ENCODE data around the gene DNM2. TPM values are rescaled to one million over a fixed set of nuclear protein-coding genes. Genes with fewer than 3 reads are reported as not detected.

DNM2 gene
- total RNA-seq, 4 donors from 2014 or later, result 79.1 to 115 (median 96.8) TPM

DNA sequence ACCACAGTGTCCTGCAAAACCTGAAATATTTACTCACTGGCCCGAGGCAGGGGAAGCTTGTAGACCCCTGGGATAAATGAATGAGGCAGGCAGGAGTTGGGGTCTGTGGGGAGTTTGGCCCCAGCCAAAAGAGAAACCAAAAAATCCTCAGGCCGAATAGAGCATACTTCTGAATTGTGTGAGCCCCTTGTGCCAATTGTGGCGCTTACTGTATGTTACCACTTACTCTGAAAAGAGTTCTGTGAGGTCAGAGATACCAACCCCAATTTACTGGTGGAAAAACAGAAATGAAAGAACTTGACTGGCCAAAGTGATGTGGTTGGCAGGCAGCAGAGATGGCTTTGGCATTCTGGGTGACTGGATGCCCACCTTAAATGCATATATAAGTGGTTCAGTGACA is 160.4 kb downstream of the DNM2 start:
- H3K27me3 ChIP-seq, result no peaks in the 10 kb centered on the region
- no peaks in the 10 kb centered on the region for H3K36me3 ChIP-seq
- TF ChIP-seq EP300 (IDR thresholded peaks at IDR 0.05), result no peak
- TF ChIP-seq, protein P1, sequence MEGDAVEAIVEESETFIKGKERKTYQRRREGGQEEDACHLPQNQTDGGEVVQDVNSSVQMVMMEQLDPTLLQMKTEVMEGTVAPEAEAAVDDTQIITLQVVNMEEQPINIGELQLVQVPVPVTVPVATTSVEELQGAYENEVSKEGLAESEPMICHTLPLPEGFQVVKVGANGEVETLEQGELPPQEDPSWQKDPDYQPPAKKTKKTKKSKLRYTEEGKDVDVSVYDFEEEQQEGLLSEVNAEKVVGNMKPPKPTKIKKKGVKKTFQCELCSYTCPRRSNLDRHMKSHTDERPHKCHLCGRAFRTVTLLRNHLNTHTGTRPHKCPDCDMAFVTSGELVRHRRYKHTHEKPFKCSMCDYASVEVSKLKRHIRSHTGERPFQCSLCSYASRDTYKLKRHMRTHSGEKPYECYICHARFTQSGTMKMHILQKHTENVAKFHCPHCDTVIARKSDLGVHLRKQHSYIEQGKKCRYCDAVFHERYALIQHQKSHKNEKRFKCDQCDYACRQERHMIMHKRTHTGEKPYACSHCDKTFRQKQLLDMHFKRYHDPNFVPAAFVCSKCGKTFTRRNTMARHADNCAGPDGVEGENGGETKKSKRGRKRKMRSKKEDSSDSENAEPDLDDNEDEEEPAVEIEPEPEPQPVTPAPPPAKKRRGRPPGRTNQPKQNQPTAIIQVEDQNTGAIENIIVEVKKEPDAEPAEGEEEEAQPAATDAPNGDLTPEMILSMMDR (IDR thresholded peaks at IDR 0.05), result no peak
- TF ChIP-seq POLR2A (IDR thresholded peaks at IDR 0.05), result no peak
- TF ChIP-seq POLR2AphosphoS5 (IDR thresholded peaks at IDR 0.05), result no peak
- 60 to 74% methylated on average over 1 to 3 of the region's 3 CpGs for WGBS, 2 donors (ENCODE audit: low coverage in 1 of 2)
- H3K4me1 ChIP-seq, result peaks cover 0 to 96% (median 30%) of the 10 kb centered on the region in 3 donors
- ATAC-seq, result no peak
- H3K27ac ChIP-seq, result no peak overlapping the region
- H3K9me3 ChIP-seq, result no peaks in the 10 kb centered on the region
- H3K4me3 ChIP-seq, result no peak overlapping the region

Small RNAs within 50 kb of the gene (small RNA-seq; reads per million reads assigned to genes)
- 0 reads per million in 4 donors for gene MIR199A1
- 0 to 0.37 (median 0.14) reads per million in 4 donors for gene MIR4748
- 0 reads per million in 4 donors for gene MIR638
- 0 to 0.45 (median 0) reads per million in 4 donors for gene MIR6793

Other genes with a start within 250 kb of the DNM2 start
- 10 to 100 TPM; 62.1 to 80.3 (median 69.8) TPM for gene KEAP1, start 214.7 kb upstream of the DNM2 start, total RNA-seq
- 1 to 10 TPM in 1 of 4 donors, not detected in 3; 1.1 TPM for gene S1PR5, start 200.6 kb upstream of the DNM2 start, total RNA-seq
- 10 to 100 TPM; 18.4 to 35.6 (median 24.9) TPM for gene ATG4D, start 174.2 kb upstream of the DNM2 start, total RNA-seq
- 10 to 100 TPM; 16.0 to 28.0 (median 20.1) TPM for gene KRI1, start 152.1 kb upstream of the DNM2 start, total RNA-seq
- 10 to 100 TPM in 2 of 4 donors, 1 to 10 TPM in 2; 5.4 to 15.9 (median 10.6) TPM for gene CDKN2D, start 149.1 kb upstream of the DNM2 start, total RNA-seq
- 10 to 100 TPM in 1 of 4 donors, not detected in 3; 13.2 TPM for gene AP1M2, start 130.8 kb upstream of the DNM2 start, total RNA-seq
- gene SLC44A2, start 92.5 kb upstream of the DNM2 start, total RNA-seq, result 10 to 100 TPM; 34.3 to 51.7 (median 41.5) TPM
- 100 to 1,000 TPM in 3 of 4 donors, 10 to 100 TPM in 1; 67.2 to 128 (median 120) TPM for gene ILF3, start 63.7 kb upstream of the DNM2 start, total RNA-seq
- 10 to 100 TPM; 19.6 to 36.6 (median 22.7) TPM for gene QTRT1, start 16.6 kb upstream of the DNM2 start, total RNA-seq
- gene TMED1, start 118.1 kb downstream of the DNM2 start, total RNA-seq, result 10 to 100 TPM; 15.4 to 36.9 (median 31.7) TPM
- gene C19orf38, start 130.3 kb downstream of the DNM2 start, total RNA-seq, result 1 to 10 TPM in 2 of 4 donors, under 1 TPM in 1, not detected in 1; 0.89 to 3.1 (median 2.1) TPM
- 10 to 100 TPM; 17.0 to 37.1 (median 18.8) TPM for gene CARM1, start 153.5 kb downstream of the DNM2 start, total RNA-seq
- gene YIPF2, start 210.6 kb downstream of the DNM2 start, total RNA-seq, result 10 to 100 TPM; 25.5 to 47.8 (median 28.1) TPM
- gene TIMM29, start 210.7 kb downstream of the DNM2 start, total RNA-seq, result 10 to 100 TPM; 37.6 to 51.1 (median 40.9) TPM
- gene SMARCA4, start 243.0 kb downstream of the DNM2 start, total RNA-seq, result 10 to 100 TPM; 37.8 to 77.9 (median 51.1) TPM